HG03095 (cell line): ENCODE measurements around the gene ANKRD52.
A peak's percentile ranks its signal among the peaks of the same experiment; 100 is the strongest.
"Not testable (repeated sequence)": the region's sequence is repeated elsewhere in the genome, so short reads cannot be mapped to it uniquely, and the experiment has no call there.

Source experiments
- ATAC-seq: cut with Tn5 transposase; IDR thresholded peaks from one replicate; pipeline ENCODE4 v1.9.1; 2021; ENCODE audit warnings: moderate library complexity; ENCODE audit not compliant: unreplicated experiment

ANKRD52 gene

GRCh38 chr12:56258068-56258819, at the start of gene ANKRD52:
Gene ANKRD52 (minus strand): TSS chr12:56258384. CDS start chr12:56258269, 115 bp downstream.
- peak; percentile 91 for ATAC-seq

GRCh38 chr12:56307221-56307965, 49.2 kb upstream of the ANKRD52 start:
- no peak for ATAC-seq

GRCh38 chr12:56304872-56305590, 46.8 kb upstream of the ANKRD52 start:
- no peak for ATAC-seq

GRCh38 chr12:56304276-56304675, 46.1 kb upstream of the ANKRD52 start:
- ATAC-seq, result no peak

GRCh38 chr12:56300644-56301464, 42.7 kb upstream of the ANKRD52 start:
- no peak for ATAC-seq

GRCh38 chr12:56299853-56300643, 41.9 kb upstream of the ANKRD52 start, which contains the start of gene CS:
Gene CS (minus strand): TSS chr12:56300330. CDS start chr12:56300201, 129 bp downstream.
- ATAC-seq, result peak; percentile 90

GRCh38 chr12:56299308-56299852, 41.2 kb upstream of the ANKRD52 start:
- no peak for ATAC-seq

GRCh38 chr12:56298828-56299227, 40.6 kb upstream of the ANKRD52 start:
- no peak for ATAC-seq

- ATAC-seq, result no peak
Measured at GRCh38 chr12:56297400-56297799, 39.2 kb upstream of the ANKRD52 start.

GRCh38 chr12:56296295-56296694, 38.1 kb upstream of the ANKRD52 start:
- ATAC-seq, result no peak

GRCh38 chr12:56293795-56294194, 35.6 kb upstream of the ANKRD52 start:
- no peak for ATAC-seq

GRCh38 chr12:56288705-56289387, 30.7 kb upstream of the ANKRD52 start:
- no peak for ATAC-seq

- ATAC-seq, result no peak
Measured at GRCh38 chr12:56286044-56286830, 28.1 kb upstream of the ANKRD52 start.

GRCh38 chr12:56284263-56284662, 26.1 kb upstream of the ANKRD52 start:
- not testable (repeated sequence) for ATAC-seq

GRCh38 chr12:56282579-56282978, 24.4 kb upstream of the ANKRD52 start:
- ATAC-seq, result no peak

GRCh38 chr12:56282030-56282429, 23.8 kb upstream of the ANKRD52 start:
- no peak for ATAC-seq

GRCh38 chr12:56280849-56281248, 22.7 kb upstream of the ANKRD52 start:
- no peak for ATAC-seq

GRCh38 chr12:56278905-56279304, 20.7 kb upstream of the ANKRD52 start:
- ATAC-seq, result no peak
